ENCODE results near the gene FADS2. TPM values are rescaled to one million over a fixed set of nuclear protein-coding genes. Genes with fewer than 3 reads are reported as not detected.

Gene FADS2
- total RNA-seq, 1 experiment from 2014 or later = 17.1 TPM

GRCh38 chr11:61866231-61866957, 38.3 kb downstream of the FADS2 start:
- no peak overlapping the region for H2AFZ ChIP-seq (ENCODE audit: low read depth, low read length, poor library complexity, severe bottlenecking)
- no peak overlapping the region for H3K9ac ChIP-seq (ENCODE audit: low read length)
- ChIA-PET CTCF (no interaction called here), RAD21 (ENCODE audit: low non-redundant PET in 1 of 2, low total read pairs in 2 of 2, uncharacterized antibody in 2 of 2, unreplicated experiment in 2 of 2) (no interaction called here), POLR2A (no interaction called here)
- no peaks in the 10 kb centered on the region for H3K79me2 ChIP-seq (ENCODE audit: insufficient read depth, low read length)
- no peak overlapping the region for H3K27ac ChIP-seq (ENCODE audit: low read depth, low read length)
- intact Hi-C loops (cut with micrococcal nuclease) = no loop called here
- H4K20me1 ChIP-seq (ENCODE audit: insufficient read depth) = no peaks in the 10 kb centered on the region
- no peak for ATAC-seq
- no peak for DNase-seq (ENCODE audit: low read depth, low spot score)
- BruUV-seq (replicated peaks) = no TSS peak
- no peaks in the 10 kb centered on the region for H3K27me3 ChIP-seq (ENCODE audit: insufficient read depth, low read length)
- H3K4me2 ChIP-seq (ENCODE audit: low read length) = no peak overlapping the region
- H3K9me2 ChIP-seq (ENCODE audit: insufficient read depth) = no peaks in the 10 kb centered on the region
- no peak for TF ChIP-seq ATF3 (IDR thresholded peaks at IDR 0.05)
- TF ChIP-seq JUND (IDR thresholded peaks at IDR 0.05) = no peak
- TF ChIP-seq YY1 (IDR thresholded peaks at IDR 0.05; ENCODE audit: extremely low read depth, insufficient replicate concordance, low read depth, low read length) = no peak
- TF ChIP-seq TCF7L2 (IDR thresholded peaks at IDR 0.05; ENCODE audit: borderline replicate concordance, extremely low read depth, insufficient read depth, insufficient read length) = no peak
- no peak for TF ChIP-seq POLR2A (IDR thresholded peaks at IDR 0.05; ENCODE audit: borderline replicate concordance, extremely low read depth, insufficient read depth, insufficient read length)
- TF ChIP-seq EZH2 (IDR thresholded peaks at IDR 0.05) = no peak
- TF ChIP-seq EGR1 (IDR thresholded peaks at IDR 0.05; ENCODE audit: low read depth) = no peak
- TF ChIP-seq SIN3A (IDR thresholded peaks at IDR 0.05; ENCODE audit: low read depth) = no peak
- no peak for TF ChIP-seq ZFX (IDR thresholded peaks at IDR 0.05)
- no peak for TF ChIP-seq RAD21 (IDR thresholded peaks at IDR 0.05; ENCODE audit: low read depth)
- TF ChIP-seq ELF1 (IDR thresholded peaks at IDR 0.05; ENCODE audit: borderline replicate concordance, low read depth) = no peak
- H3K9me3 ChIP-seq (ENCODE audit: control insufficient read depth in 1 of 2, insufficient read depth in 1 of 2, low read depth in 1 of 2, low read length in 2 of 2) = no peaks in the 10 kb centered on the region
- no peaks in the 10 kb centered on the region for H3K36me3 ChIP-seq (ENCODE audit: control insufficient read depth in 1 of 2, insufficient read depth in 2 of 2, low read length in 2 of 2)
- H3K4me1 ChIP-seq (ENCODE audit: control insufficient read depth in 1 of 2, insufficient read depth in 2 of 2, low read length in 2 of 2) = peaks cover 3 to 12% of the 10 kb centered on the region in 2 experiments
- no peak overlapping the region for H3K4me3 ChIP-seq (replicated peaks in 1 of 2; ENCODE audit: low read depth in 1 of 2, low read length in 2 of 2)

GRCh38 chr11:61866958-61867343, 38.9 kb downstream of the FADS2 start:
- Histone ChIP-seq H3K4me2 (ENCODE audit: low read length) (no peak overlapping the region), H3K36me3 (ENCODE audit: control insufficient read depth in 1 of 2, insufficient read depth in 2 of 2, low read length in 2 of 2) (no peaks in the 10 kb centered on the region), H4K20me1 (ENCODE audit: insufficient read depth) (no peaks in the 10 kb centered on the region), H3K79me2 (ENCODE audit: insufficient read depth, low read length) (no peaks in the 10 kb centered on the region), H3K4me3 (replicated peaks in 1 of 2; ENCODE audit: low read depth in 1 of 2, low read length in 2 of 2) (no peak overlapping the region), H3K9me3 (ENCODE audit: control insufficient read depth in 1 of 2, insufficient read depth in 1 of 2, low read depth in 1 of 2, low read length in 2 of 2) (no peaks in the 10 kb centered on the region), H3K27ac (ENCODE audit: low read depth, low read length) (no peak overlapping the region), H3K9me2 (ENCODE audit: insufficient read depth) (no peaks in the 10 kb centered on the region), H2AFZ (ENCODE audit: low read depth, low read length, poor library complexity, severe bottlenecking) (no peak overlapping the region), H3K9ac (ENCODE audit: low read length) (no peak overlapping the region), H3K4me1 (ENCODE audit: control insufficient read depth in 1 of 2, insufficient read depth in 2 of 2, low read length in 2 of 2) (peaks cover 4 to 15% of the 10 kb centered on the region in 2 experiments), H3K27me3 (ENCODE audit: insufficient read depth, low read length) (no peaks in the 10 kb centered on the region)
- no TSS peak for BruUV-seq (replicated peaks)
- DNase-seq (ENCODE audit: low read depth, low spot score) (no peak), ATAC-seq (no peak)
- RAD21 ChIA-PET (ENCODE audit: low non-redundant PET in 1 of 2, low total read pairs in 2 of 2, uncharacterized antibody in 2 of 2, unreplicated experiment in 2 of 2) = no interaction called here
- POLR2A ChIA-PET = no interaction called here
- CTCF ChIA-PET = no interaction called here
- intact Hi-C loops (cut with micrococcal nuclease) = no loop called here
- TF ChIP-seq SIN3A (IDR thresholded peaks at IDR 0.05; ENCODE audit: low read depth) (no peak), ATF3 (IDR thresholded peaks at IDR 0.05) (no peak), REST (IDR thresholded peaks at IDR 0.05; ENCODE audit: low read depth) (no peak), EZH2phosphoT487 (IDR thresholded peaks at IDR 0.05; ENCODE audit: borderline replicate concordance) (no peak), CEBPB (IDR thresholded peaks at IDR 0.05; ENCODE audit: low read depth) (no peak), ELF1 (IDR thresholded peaks at IDR 0.05; ENCODE audit: borderline replicate concordance, low read depth) (no peak), SRF (IDR thresholded peaks at IDR 0.05; ENCODE audit: low read depth) (no peak), POLR2AphosphoS5 (IDR thresholded peaks at IDR 0.05; ENCODE audit: low read depth, low read length) (no peak), TCF7L2 (IDR thresholded peaks at IDR 0.05; ENCODE audit: borderline replicate concordance, extremely low read depth, insufficient read depth, insufficient read length) (no peak), MAX (IDR thresholded peaks at IDR 0.05) (no peak), POLR2A (IDR thresholded peaks at IDR 0.05; ENCODE audit: borderline replicate concordance, extremely low read depth, insufficient read depth, insufficient read length) (no peak), ZFX (IDR thresholded peaks at IDR 0.05) (no peak)

Data from HCT116 (cell line).